OCI-LY1 (cell line): ENCODE measurements around the gene OR51D1.

Experiments
- H2AFZ ChIP-seq: fragments of 200-600 bp; sonication (generic), shearing (Covaris generic); 2 replicates; pipeline ENCODE4 v1.6.0; 2014; ENCODE audit warnings: antibody characterized with exemption, mild to moderate bottlenecking, low read length
- H3F3A ChIP-seq: fragments of 200-600 bp; sonication (generic), shearing (Covaris generic); 2 replicates; pipeline ENCODE4 v1.6.0; 2014; ENCODE audit warnings: mild to moderate bottlenecking, antibody characterized with exemption, low read length, moderate library complexity; ENCODE audit not compliant: insufficient read depth
- H3K27ac ChIP-seq: fragments of 200-600 bp; sonication (generic); 2 replicates; pipeline ENCODE4 v1.5.1; 2014; ENCODE audit warnings: low read length, mixed run types, mild to moderate bottlenecking, low read depth; ENCODE audit not compliant: poor library complexity, severe bottlenecking
- H3K27me3 ChIP-seq: fragments of 200-600 bp; sonication (generic); 2 replicates; pipeline ENCODE4 v1.6.0; 2014; ENCODE audit warnings: antibody characterized with exemption, mild to moderate bottlenecking, low read length, moderate library complexity; ENCODE audit not compliant: insufficient read depth
- H3K36me3 ChIP-seq: fragments of 200-600 bp; sonication (generic); 2 replicates; pipeline ENCODE4 v1.6.1; 2014; ENCODE audit warnings: mild to moderate bottlenecking, antibody characterized with exemption, low read length, moderate library complexity, mixed read lengths; ENCODE audit not compliant: insufficient read depth
- H3K4me1 ChIP-seq: fragments of 200-600 bp; sonication (generic); 2 replicates; pipeline ENCODE4 v1.5.1; 2014; ENCODE audit warnings: mild to moderate bottlenecking, low read length, moderate library complexity; ENCODE audit not compliant: insufficient read depth, severe bottlenecking
- H3K4me2 ChIP-seq: fragments of 200-600 bp; sonication (generic), shearing (Covaris generic); 2 replicates; pipeline ENCODE4 v1.6.1; 2014; ENCODE audit warnings: low read length
- H3K4me3 ChIP-seq: fragments of 200-600 bp; sonication (generic); 2 replicates; pipeline ENCODE4 v1.5.1; 2014; ENCODE audit warnings: low read length, low read depth, mild to moderate bottlenecking, mixed read lengths; ENCODE audit not compliant: poor library complexity, severe bottlenecking
- H3K79me2 ChIP-seq: fragments of 200-600 bp; shearing (Covaris generic); 2 replicates; pipeline ENCODE4 v1.6.1; 2016; ENCODE audit warnings: mixed run types, low read length, mixed read lengths; ENCODE audit not compliant: insufficient read depth
- H3K9ac ChIP-seq: fragments of 200-600 bp; sonication (generic), shearing (Covaris generic); 2 replicates; pipeline ENCODE4 v1.6.1; 2014; ENCODE audit warnings: mild to moderate bottlenecking, low read length, mixed read lengths
- H3K9me2 ChIP-seq: fragments of 200-600 bp; sonication (generic), shearing (Covaris generic); 2 replicates; pipeline ENCODE4 v1.6.1; 2014; ENCODE audit warnings: low read depth, mild to moderate bottlenecking, low read length, mixed read lengths
- H3K9me3 ChIP-seq: fragments of 200-600 bp; shearing (Covaris generic); 2 replicates; pipeline ENCODE4 v1.6.1; 2014; ENCODE audit warnings: low read length, mixed read lengths
- H4K20me1 ChIP-seq: fragments of 200-600 bp; sonication (generic), shearing (Covaris generic); 2 replicates; pipeline ENCODE4 v1.6.0; 2016; ENCODE audit warnings: mild to moderate bottlenecking, low read length; ENCODE audit not compliant: insufficient read depth
- CTCF ChIP-seq: fragments of 200-600 bp; sonication (generic), shearing (Covaris generic); IDR thresholded peaks from 2 replicates; pipeline ENCODE4 v1.5.1; 2017; ENCODE audit warnings: mild to moderate bottlenecking, antibody characterized with exemption, low read length, moderate library complexity, mixed read lengths
- EZH2 ChIP-seq: fragments of 200-600 bp; sonication (generic), shearing (Covaris generic); IDR thresholded peaks from 2 replicates; pipeline ENCODE4 v1.8.0; 2017; ENCODE audit warnings: borderline replicate concordance, mixed run types, mild to moderate bottlenecking, antibody characterized with exemption, low read length, moderate library complexity, mixed read lengths

The OR51D1 gene

GRCh38 chr11:4636136-4636535, 1.1 kb upstream of the OR51D1 start:
- no peak overlapping the region for H3K9ac ChIP-seq
- no peak overlapping the region for H2AFZ ChIP-seq

GRCh38 chr11:4637662-4638047, 378 bp downstream of the OR51D1 start:
- Histone ChIP-seq H2AFZ (no peak overlapping the region), H3K4me1 (no peaks in the 10 kb centered on the region), H3K4me2 (no peak overlapping the region), H3K9me3 (no peaks in the 10 kb centered on the region), H3K9ac (no peak overlapping the region), H3K79me2 (no peaks in the 10 kb centered on the region), H3F3A (no peaks in the 10 kb centered on the region), H3K27me3 (no peaks in the 10 kb centered on the region), H3K27ac (no peak overlapping the region), H3K9me2 (no peaks in the 10 kb centered on the region), H4K20me1 (no peaks in the 10 kb centered on the region), H3K4me3 (no peak overlapping the region), H3K36me3 (no peaks in the 10 kb centered on the region)
- no peak for TF ChIP-seq CTCF
- TF ChIP-seq EZH2, result no peak

More at GRCh38 chr11:4636136-4636535, 1.1 kb upstream of the OR51D1 start:
- H3K4me1 ChIP-seq, result no peaks in the 10 kb centered on the region
- H3K9me3 ChIP-seq, result no peaks in the 10 kb centered on the region
- no peak overlapping the region for H3K27ac ChIP-seq
- no peaks in the 10 kb centered on the region for H3K79me2 ChIP-seq
- H3F3A ChIP-seq, result no peaks in the 10 kb centered on the region
- TF ChIP-seq CTCF, result no peak
- TF ChIP-seq EZH2, result no peak
- H3K4me3 ChIP-seq, result no peak overlapping the region
- no peaks in the 10 kb centered on the region for H3K9me2 ChIP-seq
- no peaks in the 10 kb centered on the region for H3K27me3 ChIP-seq
- H3K36me3 ChIP-seq, result no peaks in the 10 kb centered on the region
- no peaks in the 10 kb centered on the region for H4K20me1 ChIP-seq
- no peak overlapping the region for H3K4me2 ChIP-seq

- Histone ChIP-seq H3K9ac (no peak overlapping the region), H2AFZ (no peak overlapping the region), H3K27me3 (no peaks in the 10 kb centered on the region), H3K9me2 (no peaks in the 10 kb centered on the region), H3F3A (no peaks in the 10 kb centered on the region), H3K4me2 (no peak overlapping the region), H3K4me1 (no peaks in the 10 kb centered on the region), H3K36me3 (no peaks in the 10 kb centered on the region), H3K9me3 (no peaks in the 10 kb centered on the region), H4K20me1 (no peaks in the 10 kb centered on the region), H3K79me2 (no peaks in the 10 kb centered on the region), H3K27ac (no peak overlapping the region), H3K4me3 (no peak overlapping the region)
- TF ChIP-seq EZH2 (no peak), CTCF (no peak)
These were observed 2.7 kb downstream of the OR51D1 start for GRCh38 chr11:4639931-4640330.
